GM12865 (cell line): ENCODE data around the gene CCDC81.

ENCODE experiments used
- DNase-seq: peaks from one replicate; pipeline ENCODE4 v3.0.0; 2010; ENCODE audit warnings: low read depth
- H3K4me3 ChIP-seq: 2 replicates; pipeline ENCODE4 v1.5.1; 2011; ENCODE audit warnings: mild to moderate bottlenecking, low read depth, low read length, control low read depth
- TF ChIP-seq, protein P1 (sequence below): IDR thresholded peaks from 2 replicates; pipeline ENCODE4 v1.5.1; 2011; ENCODE audit warnings: low read length, control low read depth, low read depth, inconsistent platforms; ENCODE audit not compliant: insufficient read depth; ENCODE audit errors: missing control alignments

CCDC81 gene

DNA sequence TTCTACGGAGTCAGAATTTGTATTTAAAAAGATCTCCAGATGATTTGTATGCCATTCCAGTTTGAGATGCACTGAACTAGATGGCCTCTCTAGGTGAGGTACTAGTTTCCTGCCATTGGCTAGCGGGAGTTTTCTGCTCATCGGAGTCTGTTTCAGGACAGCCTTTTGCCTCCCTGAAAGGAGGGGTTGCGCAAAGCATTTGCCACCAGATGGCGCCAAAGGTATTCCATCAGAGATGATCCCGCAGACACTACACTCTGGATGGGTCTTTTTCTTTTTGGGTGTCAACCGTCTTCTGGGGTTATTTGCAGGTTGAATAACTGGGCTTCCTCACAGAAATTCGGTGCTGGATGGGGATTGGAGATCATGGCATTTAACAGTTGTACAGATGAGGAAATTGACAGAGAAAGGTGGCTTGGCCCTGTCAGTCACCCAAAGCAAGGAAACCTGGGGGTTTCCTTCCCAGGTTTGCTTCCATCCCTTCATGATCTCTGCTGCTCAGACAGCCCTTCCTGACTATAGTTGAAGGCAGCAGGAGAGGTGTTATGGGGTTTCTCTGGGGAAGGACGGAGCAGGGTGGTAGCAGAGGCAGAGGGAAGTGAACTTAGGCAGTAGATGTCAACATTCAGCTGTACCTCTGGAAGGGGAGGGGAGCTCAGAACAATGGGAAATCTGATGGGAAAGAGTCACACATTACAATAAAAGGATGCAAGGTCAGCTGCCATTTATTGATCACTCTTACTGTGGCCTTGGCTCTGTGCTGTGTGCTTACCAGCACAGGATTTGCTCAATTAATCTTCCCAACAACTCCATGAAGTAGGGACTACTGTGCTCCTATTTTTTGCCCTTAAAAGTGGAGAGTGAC, 81.6 kb downstream of the CCDC81 start:
- no peak overlapping the region for H3K4me3 ChIP-seq
- peak; percentile 81 for DNase-seq
- TF ChIP-seq, protein P1, sequence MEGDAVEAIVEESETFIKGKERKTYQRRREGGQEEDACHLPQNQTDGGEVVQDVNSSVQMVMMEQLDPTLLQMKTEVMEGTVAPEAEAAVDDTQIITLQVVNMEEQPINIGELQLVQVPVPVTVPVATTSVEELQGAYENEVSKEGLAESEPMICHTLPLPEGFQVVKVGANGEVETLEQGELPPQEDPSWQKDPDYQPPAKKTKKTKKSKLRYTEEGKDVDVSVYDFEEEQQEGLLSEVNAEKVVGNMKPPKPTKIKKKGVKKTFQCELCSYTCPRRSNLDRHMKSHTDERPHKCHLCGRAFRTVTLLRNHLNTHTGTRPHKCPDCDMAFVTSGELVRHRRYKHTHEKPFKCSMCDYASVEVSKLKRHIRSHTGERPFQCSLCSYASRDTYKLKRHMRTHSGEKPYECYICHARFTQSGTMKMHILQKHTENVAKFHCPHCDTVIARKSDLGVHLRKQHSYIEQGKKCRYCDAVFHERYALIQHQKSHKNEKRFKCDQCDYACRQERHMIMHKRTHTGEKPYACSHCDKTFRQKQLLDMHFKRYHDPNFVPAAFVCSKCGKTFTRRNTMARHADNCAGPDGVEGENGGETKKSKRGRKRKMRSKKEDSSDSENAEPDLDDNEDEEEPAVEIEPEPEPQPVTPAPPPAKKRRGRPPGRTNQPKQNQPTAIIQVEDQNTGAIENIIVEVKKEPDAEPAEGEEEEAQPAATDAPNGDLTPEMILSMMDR: peak; percentile 85

DNA sequence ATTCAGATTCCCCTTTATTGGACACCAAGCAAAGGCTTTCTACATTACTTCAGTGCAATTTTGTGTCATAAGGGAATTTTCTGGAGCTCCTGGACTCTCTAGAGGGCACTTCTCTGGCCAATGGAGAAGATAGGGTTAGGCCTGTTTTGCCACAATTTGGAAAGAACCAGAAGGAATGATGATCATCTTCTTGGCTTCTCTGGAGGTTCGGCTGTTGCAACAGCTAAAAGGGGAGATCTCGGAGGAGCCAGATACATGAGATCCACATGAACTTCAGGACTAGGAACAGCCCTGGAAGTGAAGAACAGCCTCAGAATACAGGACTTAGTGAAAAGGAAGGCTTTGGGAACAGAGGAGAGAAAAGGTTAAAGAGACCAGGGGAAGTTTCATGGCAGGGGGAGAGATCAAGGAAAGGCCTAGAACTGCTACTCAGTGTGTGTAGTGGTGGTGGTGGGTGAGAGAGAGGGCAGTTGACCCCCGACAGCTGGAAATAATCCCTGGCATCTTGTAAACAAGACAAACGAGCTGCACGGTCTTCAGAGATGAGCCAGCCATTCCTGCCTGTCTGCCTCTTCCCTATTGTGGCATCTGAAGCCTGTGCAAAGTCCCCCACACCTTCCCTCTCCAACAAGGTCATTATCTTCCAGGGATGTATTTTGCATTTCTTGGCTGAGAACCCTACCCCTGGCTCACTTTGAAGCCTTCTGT, 83.8 kb downstream of the CCDC81 start:
- H3K4me3 ChIP-seq: no peak overlapping the region
- DNase-seq: no peak
- TF ChIP-seq, protein P1: no peak

DNA sequence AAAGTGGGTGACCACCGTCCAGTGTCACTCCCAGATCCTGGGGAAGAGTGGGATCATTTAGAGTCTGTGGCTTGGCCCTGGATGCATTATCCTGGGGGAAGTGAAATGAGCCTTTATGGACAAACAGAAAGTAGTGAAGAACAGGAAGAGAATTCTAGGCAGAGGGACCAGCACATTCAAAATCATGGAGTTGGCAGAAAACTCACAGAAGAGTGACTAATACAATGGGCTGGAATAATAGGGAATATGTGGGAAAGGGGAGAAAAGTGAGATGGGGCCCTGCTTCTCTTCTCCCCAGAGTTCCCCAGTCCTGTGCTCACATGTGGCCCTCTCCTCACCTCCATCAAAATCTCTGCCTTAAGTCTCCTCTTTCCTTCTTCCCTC, 84.3 kb downstream of the CCDC81 start:
- H3K4me3 ChIP-seq: no peak overlapping the region
- TF ChIP-seq, protein P1: no peak
- DNase-seq: no peak

DNA sequence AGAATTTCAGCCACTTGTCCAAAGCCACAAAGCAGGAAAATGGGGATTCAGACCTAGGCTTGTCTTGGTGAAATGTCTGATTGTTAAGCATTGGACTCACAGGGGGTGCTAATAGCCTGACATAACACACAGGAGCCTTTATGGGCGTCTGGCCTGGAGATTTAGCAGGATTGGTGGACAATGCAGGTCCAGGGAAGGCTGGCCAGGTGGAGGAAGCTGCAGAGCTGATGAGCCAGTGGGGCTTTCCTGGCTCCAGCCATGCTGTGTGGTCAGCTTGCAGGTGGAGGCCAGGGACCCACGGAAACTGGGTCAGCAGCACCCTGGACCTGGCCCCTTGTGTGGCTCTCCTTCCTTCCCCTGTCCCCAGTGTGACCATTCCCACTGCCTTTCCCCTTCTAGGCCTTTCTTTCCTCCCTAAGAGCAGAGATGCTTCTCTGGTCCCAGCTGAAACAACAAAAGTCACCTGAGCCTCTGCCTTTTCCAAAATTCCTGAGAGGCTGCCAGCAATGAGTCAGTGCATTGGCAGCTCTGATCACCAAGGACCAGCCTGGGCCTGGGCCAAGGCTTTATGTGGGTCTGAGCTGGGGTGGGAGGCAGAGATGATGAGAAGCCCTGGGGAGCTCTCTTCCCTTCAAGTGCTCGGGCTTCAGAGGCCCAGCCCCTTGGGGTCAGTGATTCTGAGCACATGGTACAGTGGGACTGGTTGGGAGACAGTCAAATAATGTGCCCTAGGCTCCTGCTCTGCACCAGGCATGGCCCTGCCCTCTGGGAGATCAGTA, 85.2 kb downstream of the CCDC81 start:
- TF ChIP-seq, protein P1: no peak
- no peak for DNase-seq
- H3K4me3 ChIP-seq: no peak overlapping the region

DNA sequence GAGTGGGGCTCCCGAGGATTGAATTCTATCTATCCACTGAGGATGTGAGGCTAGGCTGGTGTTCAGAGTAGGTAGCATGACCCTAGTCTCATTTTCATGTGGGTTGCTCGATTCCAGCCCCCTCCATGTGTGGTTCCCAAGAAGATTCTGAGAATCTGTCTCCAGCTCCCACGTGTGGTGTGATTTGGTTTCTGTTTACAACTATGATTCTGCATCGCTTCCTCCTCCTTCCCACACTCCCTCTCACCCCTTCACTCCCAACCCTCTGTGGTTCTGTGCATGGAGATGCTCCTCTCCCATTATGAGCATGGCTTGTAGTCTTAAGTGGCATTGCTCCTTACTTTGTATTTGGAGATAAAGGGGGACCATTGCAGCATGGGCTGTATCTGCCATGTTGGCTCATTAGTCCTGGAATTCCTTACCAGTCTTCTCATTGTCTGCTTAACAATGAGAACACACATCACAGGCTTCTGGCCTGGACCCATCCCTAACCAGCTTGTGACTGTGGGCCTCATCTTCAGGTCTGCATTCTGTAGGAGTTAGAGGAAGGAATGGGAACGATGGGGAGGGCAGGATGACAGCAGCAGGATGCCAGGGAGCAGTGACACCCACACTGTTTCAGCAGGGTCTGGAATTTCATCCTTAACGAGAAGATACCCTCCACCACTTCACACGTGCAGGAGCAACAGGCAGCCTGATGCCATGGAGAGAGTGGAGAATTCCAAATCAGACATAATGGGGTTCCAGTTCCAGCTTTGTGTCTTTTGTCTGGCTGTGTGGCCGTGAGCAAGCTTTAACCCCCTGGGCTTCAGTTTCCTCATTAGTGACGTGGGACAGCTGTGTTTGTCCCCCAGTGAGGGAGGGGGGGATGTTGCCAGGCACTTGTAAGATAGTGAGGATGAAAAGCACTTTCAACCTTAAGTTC, 86.0 kb downstream of the CCDC81 start:
- H3K4me3 ChIP-seq: no peak overlapping the region
- TF ChIP-seq, protein P1: no peak
- DNase-seq: no peak

DNA sequence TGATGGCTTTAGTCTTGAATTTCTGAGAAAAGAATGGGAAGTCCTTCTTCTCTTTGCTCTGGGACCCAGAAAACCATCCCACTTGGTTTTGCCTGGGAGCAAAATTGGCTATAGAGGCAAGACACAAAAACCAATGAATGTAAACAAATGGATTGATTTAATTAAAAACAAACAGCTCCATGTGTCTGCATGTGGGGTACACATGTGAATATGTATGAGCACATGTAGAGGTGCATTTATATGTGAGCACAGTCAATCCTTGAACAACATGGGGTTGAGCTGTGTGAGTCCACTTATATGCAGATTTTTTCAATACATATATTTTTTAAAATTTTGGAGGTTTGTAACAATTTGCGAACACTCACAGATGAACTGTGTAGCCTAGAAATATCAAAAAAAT, 87.2 kb downstream of the CCDC81 start:
- no peak for DNase-seq
- TF ChIP-seq, protein P1: no peak
- H3K4me3 ChIP-seq: no peak overlapping the region
